ENCODE data around the gene SMARCB1. TPM values are rescaled to one million over a fixed set of nuclear protein-coding genes. Genes with fewer than 3 reads are reported as not detected.

Gene SMARCB1
- total and polyA plus RNA-seq, 2 donors (not counting 3 experiments of a cell fraction or from before 2014, with no cell fraction given), result 113 to 148 TPM

- ChIA-PET CTCF (interaction anchor here (1.6 kb wide), 1 partner anchor 8 kb away, joined by 6 read pairs; no protein-coding TSS in a partner anchor), POLR2A (no interaction called here)
- DNase-seq (ENCODE audit: low read depth, low spot score) (no peak), FAIRE-seq (no peak)
- H3K9me3 ChIP-seq (replicated peaks; ENCODE audit: control insufficient read depth, insufficient read depth, low read length), result no peaks in the 10 kb centered on the region
- peaks cover 0 to 20% of the 10 kb centered on the region in 2 experiments for H3K36me3 ChIP-seq (ENCODE audit: control insufficient read depth in 2 of 2, extremely low read depth in 1 of 2, insufficient read depth in 2 of 2, low read length in 2 of 2)
- no peak overlapping the region for H3K27ac ChIP-seq (ENCODE audit: insufficient read depth, low read depth, low read length)
- no TSS peak for BruUV-seq (replicated peaks)
- H3K27me3 ChIP-seq (ENCODE audit: control insufficient read depth in 2 of 2, insufficient read depth in 2 of 2, low read length in 2 of 2), result no peaks in the 10 kb centered on the region
- intact Hi-C loops (cut with micrococcal nuclease) (no loop called here), dilution Hi-C loops (cut with MboI; ENCODE audit: extremely low pct_ligation_motif_present, low sequenced_read_pairs) (no loop called here)
- no peak overlapping the region for H3K4me3 ChIP-seq (replicated peaks in 1 of 3; ENCODE audit: insufficient read depth in 1 of 3, low read depth in 1 of 3, low read length in 3 of 3)
- H3K9me1 ChIP-seq (replicated peaks; ENCODE audit: control insufficient read depth, extremely low read depth, insufficient read depth, low read length), result no peaks in the 10 kb centered on the region
- peaks cover 2% of the 10 kb centered on the region for H4K20me1 ChIP-seq (replicated peaks; ENCODE audit: control insufficient read depth, extremely low read depth, insufficient read depth, low read length)
- no peak overlapping the region for H3K9ac ChIP-seq (replicated peaks; ENCODE audit: extremely low read depth, insufficient read depth, low read length)
- H2AFZ ChIP-seq (ENCODE audit: low read depth, low read length), result no peak overlapping the region
- H3K4me2 ChIP-seq (ENCODE audit: insufficient read depth, low read length), result no peak overlapping the region
- peaks cover 13% of the 10 kb centered on the region for H3K4me1 ChIP-seq (ENCODE audit: control insufficient read depth, extremely low read depth, insufficient read depth, low read length)
- TF ChIP-seq POLR2A (IDR thresholded peaks at IDR 0.05; ENCODE audit: low read depth, low read length) (no peak), MAX (IDR thresholded peaks at IDR 0.05; ENCODE audit: insufficient read depth, insufficient read length) (no peak), JUN (IDR thresholded peaks at IDR 0.05; ENCODE audit: borderline replicate concordance, insufficient read depth, insufficient read length, low read depth) (no peak), GATA2 (IDR thresholded peaks at IDR 0.05; ENCODE audit: insufficient read depth, insufficient read length, low read depth, low read length) (no peak)
- peaks cover 57% of the 10 kb centered on the region for H3K79me2 ChIP-seq (ENCODE audit: control insufficient read depth, insufficient read depth, low read length)
Observed at GRCh38 chr22:23790819-23791737, 4.3 kb downstream of the SMARCB1 start.

Data from endothelial cell of umbilical vein (primary cell).